H9 (cell line): Measurements from ENCODE around the gene ASXL1. TPM values are rescaled to one million over a fixed set of nuclear protein-coding genes. Genes with fewer than 3 reads are reported as not detected.

Source experiments
- DNase-seq: peaks from one replicate; pipeline ENCODE4 v3.0.0-alpha.2; 2017
- H2AFZ ChIP-seq: one replicate; pipeline ENCODE4 v1.6.1; 2013; ENCODE audit warnings: mild to moderate bottlenecking, low read length, control low read depth, moderate library complexity
- H2AK5ac ChIP-seq: 2 replicates; pipeline ENCODE4 v1.6.1; 2013; ENCODE audit warnings: low read length, control low read depth, mixed read lengths; ENCODE audit not compliant: insufficient read length
- H2BK120ac ChIP-seq: one replicate; pipeline ENCODE4 v1.6.1; 2013; ENCODE audit warnings: low read depth, mild to moderate bottlenecking, low read length, control low read depth, inconsistent platforms; ENCODE audit not compliant: poor library complexity, severe bottlenecking
- H2BK12ac ChIP-seq: 2 replicates; pipeline ENCODE4 v1.6.1; 2013; ENCODE audit warnings: low read length, control low read depth, mixed read lengths, low read depth; ENCODE audit not compliant: insufficient read length
- H2BK15ac ChIP-seq: 2 replicates; pipeline ENCODE4 v1.6.1; 2013; ENCODE audit warnings: low read depth, low read length, control low read depth
- H2BK20ac ChIP-seq: one replicate; pipeline ENCODE4 v1.6.1; 2013; ENCODE audit warnings: low read depth, mild to moderate bottlenecking, low read length, control low read depth, inconsistent platforms; ENCODE audit not compliant: poor library complexity, severe bottlenecking
- H2BK5ac ChIP-seq: 2 replicates; pipeline ENCODE4 v1.6.1; 2013; ENCODE audit warnings: low read length, control low read depth, mixed read lengths; ENCODE audit not compliant: insufficient read length
- H3K14ac ChIP-seq: 2 replicates; pipeline ENCODE4 v1.6.1; 2013; ENCODE audit warnings: low read length, control low read depth; ENCODE audit not compliant: insufficient read depth
- H3K18ac ChIP-seq: 2 replicates; pipeline ENCODE4 v1.6.1; 2013; ENCODE audit warnings: low read depth, mild to moderate bottlenecking, mixed read lengths, low read length, control low read depth; ENCODE audit not compliant: insufficient read length
- H3K23ac ChIP-seq: 2 replicates; pipeline ENCODE4 v1.6.1; 2013; ENCODE audit warnings: low read length, control low read depth, mixed read lengths, low read depth; ENCODE audit not compliant: insufficient read length
- H3K23me2 ChIP-seq: 2 replicates; pipeline ENCODE4 v1.6.1; 2013; ENCODE audit warnings: low read depth, mild to moderate bottlenecking, mixed read lengths, low read length, control low read depth; ENCODE audit not compliant: insufficient read length, poor library complexity, severe bottlenecking
- H3K27ac ChIP-seq: 2 replicates; pipeline ENCODE4 v1.5.1; 2013; ENCODE audit warnings: low read length, control low read depth, mixed read lengths, low read depth; ENCODE audit not compliant: insufficient read length
- H3K27me3 ChIP-seq: 2 replicates; pipeline ENCODE4 v1.6.1; 2013; ENCODE audit warnings: low read length, control low read depth, inconsistent platforms; ENCODE audit not compliant: insufficient read depth
- H3K4ac ChIP-seq: 2 replicates; pipeline ENCODE4 v1.6.1; 2013; ENCODE audit warnings: low read depth, mild to moderate bottlenecking, control low read depth, inconsistent platforms, low read length, moderate library complexity
- H3K4me1 ChIP-seq: 2 replicates; pipeline ENCODE4 v1.6.1; 2013; ENCODE audit warnings: low read length, control low read depth, inconsistent platforms; ENCODE audit not compliant: insufficient read depth
- H3K4me2 ChIP-seq: 2 replicates; pipeline ENCODE4 v1.6.1; 2013; ENCODE audit warnings: low read length, control low read depth, mixed read lengths; ENCODE audit not compliant: insufficient read length, insufficient read depth
- H3K56ac ChIP-seq: 2 replicates; pipeline ENCODE4 v1.6.1; 2013; ENCODE audit warnings: low read depth, mild to moderate bottlenecking, mixed read lengths, low read length, control low read depth; ENCODE audit not compliant: insufficient read length
- H3K79me1 ChIP-seq: 2 replicates; pipeline ENCODE4 v1.6.1; 2013; ENCODE audit warnings: low read depth, mild to moderate bottlenecking, moderate library complexity, low read length, control low read depth, inconsistent platforms; ENCODE audit not compliant: insufficient read depth, poor library complexity, severe bottlenecking
- H3K79me2 ChIP-seq: 2 replicates; pipeline ENCODE4 v1.6.1; 2013; ENCODE audit warnings: low read length, control low read depth, inconsistent platforms; ENCODE audit not compliant: insufficient read depth
- H3K9ac ChIP-seq: 2 replicates; pipeline ENCODE4 v1.6.1; 2013; ENCODE audit warnings: low read length, control low read depth, mixed read lengths; ENCODE audit not compliant: insufficient read length; ENCODE audit errors: extremely low read depth
- H3K9me3 ChIP-seq: one replicate; pipeline ENCODE4 v1.6.1; 2013; ENCODE audit warnings: low read depth, low read length, inconsistent platforms; ENCODE audit not compliant: control insufficient read depth
- H3T11ph ChIP-seq: one replicate; pipeline ENCODE4 v1.6.1; 2013; ENCODE audit warnings: mild to moderate bottlenecking, low read length, control low read depth, inconsistent platforms
- H4K20me1 ChIP-seq: one replicate; pipeline ENCODE4 v1.6.1; 2013; ENCODE audit not compliant: control insufficient read depth, insufficient read length, insufficient read depth
- H4K5ac ChIP-seq: 2 replicates; pipeline ENCODE4 v1.6.1; 2013; ENCODE audit warnings: low read depth, mild to moderate bottlenecking, mixed read lengths, low read length, control low read depth; ENCODE audit not compliant: insufficient read length
- H4K8ac ChIP-seq: replicated peaks from 2 replicates; pipeline ENCODE4 v1.6.1; 2013; ENCODE audit warnings: low read length, control low read depth, mixed read lengths, low read depth; ENCODE audit not compliant: insufficient read length
- H4K91ac ChIP-seq: 2 replicates; pipeline ENCODE4 v1.6.1; 2013; ENCODE audit warnings: low read depth, mild to moderate bottlenecking, moderate library complexity, mixed read lengths, low read length, control low read depth; ENCODE audit not compliant: insufficient read length
- H3K27ac Mint-ChIP-seq, 3 experiments: 2 replicates in 2 of 3; 3 replicates in 1 of 3; pipeline ENCODE4 v1.8.0; 2020 to 2021; ENCODE audit warnings: mixed read lengths in 3 of 3, mild to moderate bottlenecking in 1 of 3, moderate library complexity in 1 of 3
- H3K27me3 Mint-ChIP-seq: 2 replicates; pipeline ENCODE4 v1.8.0; 2021; ENCODE audit warnings: low read depth, mild to moderate bottlenecking, moderate library complexity, mixed read lengths
- H3K36me3 Mint-ChIP-seq, 3 experiments: 2 replicates in 2 of 3; 3 replicates in 1 of 3; pipeline ENCODE4 v1.8.0; 2020 to 2021; ENCODE audit warnings: low read depth in 3 of 3, mixed read lengths in 3 of 3; ENCODE audit not compliant: insufficient read depth in 1 of 3
- H3K4me1 Mint-ChIP-seq, 2 experiments: 2 replicates each; pipeline ENCODE4 v1.8.0; 2020; ENCODE audit warnings: mixed read lengths in 2 of 2
- H3K4me3 Mint-ChIP-seq, 2 experiments: 2 replicates in 1 of 2; 3 replicates in 1 of 2; pipeline ENCODE4 v1.8.0; 2020 to 2021; ENCODE audit warnings: mild to moderate bottlenecking in 2 of 2, mixed read lengths in 2 of 2, moderate library complexity in 1 of 2
- H3K9me3 Mint-ChIP-seq, 2 experiments: 2 replicates in 1 of 2; 3 replicates in 1 of 2; pipeline ENCODE4 v1.8.0; 2020; ENCODE audit warnings: mild to moderate bottlenecking in 2 of 2, mixed read lengths in 2 of 2, moderate library complexity in 1 of 2
- WGBS: extraction: QIAGEN DNeasy Blood & Tissue Kit; methylation state at CpG from one replicate; pipeline ENCODE4 v1.1.7; 2013; ENCODE audit warnings: missing lambda C conversion rate, low lambda C conversion rate, mixed read lengths; ENCODE audit not compliant: insufficient read length; ENCODE audit errors: extremely low coverage; 5-methylcytosine and 5-hydroxymethylcytosine counted together
- total RNA-seq: library from RNA; stranded (reverse); gene quantifications from 2 replicates; pipeline ENCODE4 v1.2.1, GENCODE V29; 2021
- TF ChIP-seq, protein P1 (sequence below): fragments of 200-600 bp; sonication (generic); conservative IDR thresholded peaks from 3 replicates; pipeline ENCODE4 v1.8.0; 2021; ENCODE audit warnings: antibody characterized with exemption, mild to moderate bottlenecking

ASXL1 gene
- total RNA-seq, 1 experiment from 2014 or later = 39.5 TPM

DNA sequence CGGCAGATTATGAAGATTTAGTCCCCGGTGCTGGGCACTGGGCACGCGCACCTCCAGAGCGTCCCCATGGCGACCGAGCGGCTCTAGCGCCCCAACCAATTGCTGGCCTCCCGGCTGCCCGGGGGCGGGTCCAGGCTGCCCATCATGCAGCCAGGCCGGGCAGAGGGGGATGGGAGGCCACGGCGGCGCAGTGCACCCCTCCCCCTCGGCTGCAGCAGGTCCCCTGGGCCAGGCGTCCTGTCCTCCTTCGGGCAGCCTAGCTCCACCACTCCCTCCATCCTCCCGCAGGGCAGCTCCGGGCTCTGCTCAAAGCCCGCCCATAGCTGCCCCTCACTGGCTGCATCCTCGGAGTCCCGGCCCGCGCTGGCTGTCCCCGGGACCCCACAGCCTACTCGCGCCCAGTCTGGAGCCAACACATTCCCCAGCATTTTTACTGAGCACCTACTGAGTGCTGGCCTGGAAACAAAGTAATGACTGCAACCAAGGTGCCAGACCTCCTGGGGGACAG is 99.4 kb downstream of the ASXL1 start:
- no peak overlapping the region for H3K9ac ChIP-seq
- H4K20me1 ChIP-seq = no peaks in the 10 kb centered on the region
- Mint-ChIP-seq H3K9me3 (no peaks in the 10 kb centered on the region), H3K27ac (peak overlapping the region in 1 of 3 experiments; percentile 93; a peak in 2 of 7 replicates), H3K27me3 (no peaks in the 10 kb centered on the region), H3K4me1 (peaks cover 14 to 17% of the 10 kb centered on the region in 2 experiments), H3K36me3 (peaks cover 12 to 29% (median 20%) of the 10 kb centered on the region in 3 experiments), H3K4me3 (peak overlapping the region; percentile 60 to 73)
- no peaks in the 10 kb centered on the region for H3K9me3 ChIP-seq
- no peaks in the 10 kb centered on the region for H3K79me2 ChIP-seq
- H3T11ph ChIP-seq = no peak overlapping the region
- WGBS = no CpG with 5 or more reads among the region's 29 CpGs
- no peaks in the 10 kb centered on the region for H3K27me3 ChIP-seq
- no peak overlapping the region for H3K18ac ChIP-seq
- H4K5ac ChIP-seq = no peak overlapping the region
- H2BK5ac ChIP-seq = no peak overlapping the region
- no peak overlapping the region for H3K23ac ChIP-seq
- H3K4ac ChIP-seq = no peak overlapping the region
- no peaks in the 10 kb centered on the region for H3K4me1 ChIP-seq
- H2AK5ac ChIP-seq = no peak overlapping the region
- peak; percentile 96 for DNase-seq
- no peak overlapping the region for H4K8ac ChIP-seq
- no peak overlapping the region; the same call in 1 of the 2 replicates for H3K14ac ChIP-seq
- peak overlapping the region; percentile 7 for H3K4me2 ChIP-seq
- peaks cover 4% of the 10 kb centered on the region for H3K23me2 ChIP-seq
- H4K91ac ChIP-seq = no peak overlapping the region
- no peak overlapping the region for H2AFZ ChIP-seq
- H2BK120ac ChIP-seq = no peak overlapping the region
- no peak overlapping the region for H2BK20ac ChIP-seq
- H3K79me1 ChIP-seq = no peaks in the 10 kb centered on the region
- no peak overlapping the region for H2BK12ac ChIP-seq
- H3K56ac ChIP-seq = no peak overlapping the region
- no peak overlapping the region for H3K27ac ChIP-seq
- TF ChIP-seq, protein P1, sequence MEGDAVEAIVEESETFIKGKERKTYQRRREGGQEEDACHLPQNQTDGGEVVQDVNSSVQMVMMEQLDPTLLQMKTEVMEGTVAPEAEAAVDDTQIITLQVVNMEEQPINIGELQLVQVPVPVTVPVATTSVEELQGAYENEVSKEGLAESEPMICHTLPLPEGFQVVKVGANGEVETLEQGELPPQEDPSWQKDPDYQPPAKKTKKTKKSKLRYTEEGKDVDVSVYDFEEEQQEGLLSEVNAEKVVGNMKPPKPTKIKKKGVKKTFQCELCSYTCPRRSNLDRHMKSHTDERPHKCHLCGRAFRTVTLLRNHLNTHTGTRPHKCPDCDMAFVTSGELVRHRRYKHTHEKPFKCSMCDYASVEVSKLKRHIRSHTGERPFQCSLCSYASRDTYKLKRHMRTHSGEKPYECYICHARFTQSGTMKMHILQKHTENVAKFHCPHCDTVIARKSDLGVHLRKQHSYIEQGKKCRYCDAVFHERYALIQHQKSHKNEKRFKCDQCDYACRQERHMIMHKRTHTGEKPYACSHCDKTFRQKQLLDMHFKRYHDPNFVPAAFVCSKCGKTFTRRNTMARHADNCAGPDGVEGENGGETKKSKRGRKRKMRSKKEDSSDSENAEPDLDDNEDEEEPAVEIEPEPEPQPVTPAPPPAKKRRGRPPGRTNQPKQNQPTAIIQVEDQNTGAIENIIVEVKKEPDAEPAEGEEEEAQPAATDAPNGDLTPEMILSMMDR = no peak
- H2BK15ac ChIP-seq = no peak overlapping the region
